PFSK-1 (cell line): ENCODE data around the gene EIF2S2.

Experiments used
- POLR2AphosphoS5 ChIP-seq: IDR thresholded peaks from 2 replicates; pipeline ENCODE4 v1.6.1; 2012; ENCODE audit warnings: low read depth, mild to moderate bottlenecking, control low read depth, low read length, moderate library complexity
- REST ChIP-seq, 2 experiments: IDR thresholded peaks; 2 replicates each; pipeline versions ENCODE4 v1.6.1 to v1.8.0; 2011 to 2012; ENCODE audit warnings: low read depth in 2 of 2, low read length in 2 of 2, control low read depth in 1 of 2, inconsistent platforms in 1 of 2, mild to moderate bottlenecking in 1 of 2, moderate library complexity in 1 of 2; ENCODE audit not compliant: insufficient read depth in 1 of 2
- SIN3A ChIP-seq: IDR thresholded peaks from 2 replicates; pipeline ENCODE4 v1.6.1; 2012; ENCODE audit warnings: mild to moderate bottlenecking, low read length, moderate library complexity, borderline replicate concordance; ENCODE audit not compliant: insufficient read depth
- TAF1 ChIP-seq: IDR thresholded peaks from 2 replicates; pipeline ENCODE4 v1.6.1; 2012; ENCODE audit warnings: low read length, control low read depth, borderline replicate concordance; ENCODE audit not compliant: insufficient read depth

- TF ChIP-seq POLR2AphosphoS5 (no peak), REST (IDR thresholded peaks at IDR 0.05; ENCODE audit: insufficient read depth in 1 of 2, low read depth in 2 of 2, low read length in 2 of 2) (no peak), TAF1 (no peak), SIN3A (no peak)
Observed at GRCh38 chr20:34042262-34042661, 69.8 kb downstream of the EIF2S2 start.
